ENCODE data around the gene TBK1. TPM values are rescaled to one million over a fixed set of nuclear protein-coding genes. Genes with fewer than 3 reads are reported as not detected.
A peak's percentile ranks its signal among the peaks of the same experiment; 100 is the strongest.

Gene TBK1
- total RNA-seq, 1 experiment from 2014 or later, result 33.8 TPM

GRCh38 chr12:64497903-64498302 lies 46.0 kb downstream of the TBK1 start:
- Histone ChIP-seq H3K36me3 (ENCODE audit: insufficient read depth, low read length, poor library complexity, severe bottlenecking) (peaks cover 74% of the 10 kb centered on the region), H3K4me3 (ENCODE audit: low read depth, low read length, poor library complexity, severe bottlenecking) (no peak overlapping the region), H3K9me3 (ENCODE audit: low read depth, low read length, poor library complexity, severe bottlenecking) (no peaks in the 10 kb centered on the region), H3K27me3 (replicated peaks; ENCODE audit: insufficient read depth, low read depth, low read length, poor library complexity) (no peaks in the 10 kb centered on the region), H3K4me1 (ENCODE audit: insufficient read depth, low read length, poor library complexity, severe bottlenecking) (no peaks in the 10 kb centered on the region), H3K27ac (ENCODE audit: low read depth, low read length, poor library complexity, severe bottlenecking) (no peak overlapping the region)
- TF ChIP-seq EZH2 (IDR thresholded peaks at IDR 0.05; ENCODE audit: borderline replicate concordance, low read depth, low read length, poor library complexity, severe bottlenecking) (no peak), CTCF (conservative IDR thresholded peaks at IDR 0.05; ENCODE audit: low read depth, low read length) (no peak)
- intact Hi-C loops (cut with micrococcal nuclease; ENCODE audit: unreplicated experiment), result no loop called here
- ChIA-PET CTCF (no interaction called here), POLR2A (ENCODE audit: low non-redundant PET) (no interaction called here)
- no TSS peak for BruUV-seq (replicated peaks)
- DNase-seq (ENCODE audit: low spot score), result no peak

GRCh38 chr12:64500394-64500793 lies 48.5 kb downstream of the TBK1 start:
- CTCF ChIA-PET, result no interaction called here
- no peaks in the 10 kb centered on the region for H3K4me1 ChIP-seq (ENCODE audit: insufficient read depth, low read length, poor library complexity, severe bottlenecking)
- BruUV-seq (replicated peaks), result no TSS peak
- POLR2A ChIA-PET (ENCODE audit: low non-redundant PET), result no interaction called here
- no peak for DNase-seq (ENCODE audit: low spot score)
- no peak overlapping the region for H3K27ac ChIP-seq (ENCODE audit: low read depth, low read length, poor library complexity, severe bottlenecking)
- TF ChIP-seq EZH2 (IDR thresholded peaks at IDR 0.05; ENCODE audit: borderline replicate concordance, low read depth, low read length, poor library complexity, severe bottlenecking) (no peak), CTCF (conservative IDR thresholded peaks at IDR 0.05; ENCODE audit: low read depth, low read length) (no peak)
- H3K36me3 ChIP-seq (ENCODE audit: insufficient read depth, low read length, poor library complexity, severe bottlenecking), result peaks cover 51% of the 10 kb centered on the region
- H3K9me3 ChIP-seq (ENCODE audit: low read depth, low read length, poor library complexity, severe bottlenecking), result no peaks in the 10 kb centered on the region
- no peak overlapping the region for H3K4me3 ChIP-seq (ENCODE audit: low read depth, low read length, poor library complexity, severe bottlenecking)
- intact Hi-C loops (cut with micrococcal nuclease; ENCODE audit: unreplicated experiment), result loop anchor here (5.0 kb wide), 1 partner anchor 78 kb away; no protein-coding TSS in a partner anchor
- H3K27me3 ChIP-seq (replicated peaks; ENCODE audit: insufficient read depth, low read depth, low read length, poor library complexity), result no peaks in the 10 kb centered on the region

GRCh38 chr12:64501486-64501885 lies 49.6 kb downstream of the TBK1 start:
- Histone ChIP-seq H3K36me3 (ENCODE audit: insufficient read depth, low read length, poor library complexity, severe bottlenecking) (peaks cover 40% of the 10 kb centered on the region), H3K27ac (ENCODE audit: low read depth, low read length, poor library complexity, severe bottlenecking) (no peak overlapping the region), H3K27me3 (replicated peaks; ENCODE audit: insufficient read depth, low read depth, low read length, poor library complexity) (no peaks in the 10 kb centered on the region), H3K4me1 (ENCODE audit: insufficient read depth, low read length, poor library complexity, severe bottlenecking) (no peaks in the 10 kb centered on the region), H3K4me3 (ENCODE audit: low read depth, low read length, poor library complexity, severe bottlenecking) (no peak overlapping the region), H3K9me3 (ENCODE audit: low read depth, low read length, poor library complexity, severe bottlenecking) (no peaks in the 10 kb centered on the region)
- ChIA-PET POLR2A (ENCODE audit: low non-redundant PET) (interaction anchor here (0.7 kb wide), 1 partner anchor 95 kb away, joined by 3 read pairs; no protein-coding TSS in a partner anchor), CTCF (no interaction called here)
- BruUV-seq (replicated peaks), result TSS peak; percentile 66
- intact Hi-C loops (cut with micrococcal nuclease; ENCODE audit: unreplicated experiment), result loop anchor here (5.0 kb wide), 1 partner anchor 79 kb away; no protein-coding TSS in a partner anchor
- DNase-seq (ENCODE audit: low spot score), result no peak
- no peak for TF ChIP-seq EZH2 (IDR thresholded peaks at IDR 0.05; ENCODE audit: borderline replicate concordance, low read depth, low read length, poor library complexity, severe bottlenecking)
- TF ChIP-seq CTCF (conservative IDR thresholded peaks at IDR 0.05; ENCODE audit: low read depth, low read length), result no peak
